Endothelial cell of umbilical vein (primary cell): ENCODE results near the gene YBX3. TPM values are rescaled to one million over a fixed set of nuclear protein-coding genes. Genes with fewer than 3 reads are reported as not detected.

Experiments
- BruUV-seq: library from RNA; stranded (reverse); fragments of 400-500 nt; replicated peaks from 2 replicates; lab custom pipeline; 2021; lab: Mats Ljungman, UMichigan
- CTCF ChIA-PET: fragments of 300-600, 350-600 bp; sonication (Branson Sonifier 250); formaldehyde crosslinking; loops from one replicate; lab custom pipeline; 2021; ENCODE audit warnings: antibody characterized with exemption, inconsistent platforms; lab: Charles Lee
- POLR2A ChIA-PET: fragments of 300-600, 350-600 bp; sonication (Branson Sonifier 250); formaldehyde crosslinking; loops from one replicate; lab custom pipeline; 2021; ENCODE audit warnings: antibody characterized with exemption, inconsistent platforms; lab: Charles Lee
- DNase-seq: peaks from one replicate; pipeline ENCODE4 v3.0.0-alpha.2; 2011; ENCODE audit warnings: low read depth, low spot score
- FAIRE-seq: peaks from 2 replicates; lab custom pipeline; 2011; peaks lifted over from hg19 to GRCh38; lab: Jason Lieb, UNC
- H2AFZ ChIP-seq: 2 replicates; pipeline ENCODE4 v1.6.0; 2012; ENCODE audit warnings: low read depth, low read length, control low read depth, inconsistent platforms
- H3K27ac ChIP-seq: 2 replicates; pipeline ENCODE4 v1.5.1; 2011; ENCODE audit warnings: low read depth, mild to moderate bottlenecking, control low read depth, low read length, moderate library complexity; ENCODE audit not compliant: insufficient read depth
- H3K27me3 ChIP-seq, 2 experiments: 2 replicates each; pipeline versions ENCODE4 v1.6.0 to v1.6.1; 2011; ENCODE audit warnings: low read length in 2 of 2, mixed read lengths in 1 of 2; ENCODE audit not compliant: control insufficient read depth in 2 of 2, insufficient read depth in 2 of 2
- H3K36me3 ChIP-seq, 2 experiments: 2 replicates in 1 of 2; 3 replicates in 1 of 2; pipeline ENCODE4 v1.5.1; 2011; ENCODE audit warnings: low read length in 2 of 2, mild to moderate bottlenecking in 1 of 2, moderate library complexity in 1 of 2; ENCODE audit not compliant: control insufficient read depth in 2 of 2, insufficient read depth in 2 of 2; ENCODE audit errors: extremely low read depth in 1 of 2
- H3K4me1 ChIP-seq: 3 replicates; pipeline ENCODE4 v1.5.1; 2011; ENCODE audit warnings: mild to moderate bottlenecking, low read length; ENCODE audit not compliant: control insufficient read depth, insufficient read depth; ENCODE audit errors: extremely low read depth
- H3K4me2 ChIP-seq: 2 replicates; pipeline ENCODE4 v1.6.1; 2011; ENCODE audit warnings: low read length, control low read depth, mixed read lengths; ENCODE audit not compliant: insufficient read depth
- H3K4me3 ChIP-seq, 3 experiments: fragments of 200-600 bp in 1 of 3; sonication (generic), shearing (Covaris generic) in 1 of 3; replicated peaks in 1 of 3; 2 replicates each; pipeline ENCODE4 v1.5.1; 2011 to 2016; ENCODE audit warnings: control low read depth in 3 of 3, low read length in 3 of 3, mild to moderate bottlenecking in 2 of 3, inconsistent platforms in 1 of 3, low read depth in 1 of 3, moderate library complexity in 1 of 3; ENCODE audit not compliant: insufficient read depth in 1 of 3
- H3K79me2 ChIP-seq: 2 replicates; pipeline ENCODE4 v1.6.0; 2012; ENCODE audit warnings: low read length, inconsistent platforms; ENCODE audit not compliant: control insufficient read depth, insufficient read depth
- H3K9ac ChIP-seq: replicated peaks from 2 replicates; pipeline ENCODE3; 2011; ENCODE audit warnings: low read length, control low read depth; ENCODE audit not compliant: insufficient read depth; ENCODE audit errors: extremely low read depth
- H3K9me1 ChIP-seq: replicated peaks from 3 replicates; pipeline ENCODE4 v1.6.0; 2011; ENCODE audit warnings: mild to moderate bottlenecking, low read length; ENCODE audit not compliant: control insufficient read depth, insufficient read depth; ENCODE audit errors: extremely low read depth
- H3K9me3 ChIP-seq: replicated peaks from 2 replicates; pipeline ENCODE4 v1.5.1; 2012; ENCODE audit warnings: low read length, inconsistent platforms; ENCODE audit not compliant: control insufficient read depth, insufficient read depth
- H4K20me1 ChIP-seq: replicated peaks from 2 replicates; pipeline ENCODE3; 2011; ENCODE audit warnings: mild to moderate bottlenecking, low read length; ENCODE audit not compliant: control insufficient read depth, insufficient read depth; ENCODE audit errors: extremely low read depth
- CTCF ChIP-seq, 2 donors: IDR thresholded peaks; 1 replicate in 1 of 2; 2 replicates in 1 of 2; pipeline ENCODE4 v1.5.1; 2011; ENCODE audit warnings: low read length in 2 of 2, mild to moderate bottlenecking in 2 of 2, moderate library complexity in 2 of 2, control low read depth in 1 of 2, inconsistent platforms in 1 of 2, low read depth in 1 of 2; ENCODE audit not compliant: insufficient read depth in 1 of 2; ENCODE audit errors: extremely low read depth in 1 of 2
- EZH2 ChIP-seq: IDR thresholded peaks from 2 replicates; pipeline ENCODE4 v1.6.1; 2012; ENCODE audit warnings: borderline replicate concordance, low read depth, mild to moderate bottlenecking, moderate library complexity, low read length, inconsistent platforms; ENCODE audit not compliant: severe bottlenecking
- FOS ChIP-seq: IDR thresholded peaks from 2 replicates; pipeline ENCODE4 v1.6.1; 2011; ENCODE audit warnings: mild to moderate bottlenecking, low read length, moderate library complexity, borderline replicate concordance; ENCODE audit not compliant: insufficient read depth
- GATA2 ChIP-seq: IDR thresholded peaks from 2 replicates; pipeline ENCODE4 v1.7.0; 2011; ENCODE audit warnings: low read depth, mild to moderate bottlenecking, moderate library complexity, mixed read lengths, low read length; ENCODE audit not compliant: insufficient read length, insufficient read depth
- JUN ChIP-seq: IDR thresholded peaks from 2 replicates; pipeline ENCODE4 v1.6.1; 2011; ENCODE audit warnings: borderline replicate concordance, low read depth; ENCODE audit not compliant: insufficient read length, insufficient read depth
- MAX ChIP-seq: IDR thresholded peaks from 2 replicates; pipeline ENCODE4 v1.6.1; 2011; ENCODE audit not compliant: insufficient read depth, insufficient read length
- MYC ChIP-seq: IDR thresholded peaks from one replicate; pipeline ENCODE4 v1.6.1; 2011; ENCODE audit warnings: mild to moderate bottlenecking, low read depth, low read length
- POLR2A ChIP-seq: IDR thresholded peaks from 2 replicates; pipeline ENCODE4 v1.6.1; 2012; ENCODE audit warnings: low read depth, mild to moderate bottlenecking, control low read depth, low read length
- POLR2AphosphoS5 ChIP-seq: IDR thresholded peaks from 2 replicates; pipeline ENCODE4 v1.6.1; 2012; ENCODE audit warnings: low read depth, mild to moderate bottlenecking, control low read depth, low read length, moderate library complexity; ENCODE audit not compliant: insufficient read depth
- dilution Hi-C: fragments of 300-500 bp; cut with MboI; formaldehyde crosslinking; loops from one replicate; pipeline ENCODE4 v1.15.0; 2019; ENCODE audit warnings: low sequenced_read_pairs; ENCODE audit not compliant: extremely low pct_ligation_motif_present
- intact Hi-C: fragments of 100-400 bp; cut with micrococcal nuclease; formaldehyde crosslinking; loops from one replicate; pipeline ENCODE4 v1.10.0; 2022
- polyA plus RNA-seq, 4 experiments: library from polyadenylated mRNA; depleted of rRNA in 3 of 4; stranded (reverse) in 3 of 4; unstranded in 1 of 4; fragments of >200 nt; gene quantifications; 2 replicates each; pipeline versions ENCODE4 v1.2.1 to v1.2.3, GENCODE V29; 2011 to 2012; ENCODE audit warnings: missing spikeins in 1 of 4
- total RNA-seq: library from RNA; stranded (reverse); gene quantifications from 2 replicates; pipeline ENCODE4 v1.2.3, GENCODE V29; 2021

Gene YBX3
- total and polyA plus RNA-seq, 2 donors (not counting 3 experiments of a cell fraction or from before 2014, with no cell fraction given), result 137 to 441 TPM

- no peak for DNase-seq
- POLR2A ChIA-PET, result no interaction called here
- H3K4me2 ChIP-seq, result no peak overlapping the region
Measured at GRCh38 chr12:10750385-10750727, 27.2 kb upstream of the YBX3 start.

More at GRCh38 chr12:10750385-10750727, 27.2 kb upstream of the YBX3 start:
- Histone ChIP-seq H2AFZ (peak overlapping the region; percentile 22), H3K4me1 (peaks cover 4% of the 10 kb centered on the region), H3K27me3 (peaks cover 9 to 13% of the 10 kb centered on the region in 2 experiments), H3K27ac (no peak overlapping the region), H3K4me3 (no peak overlapping the region), H3K9me1 (no peaks in the 10 kb centered on the region), H3K79me2 (no peaks in the 10 kb centered on the region), H3K36me3 (no peaks in the 10 kb centered on the region), H3K9ac (no peak overlapping the region), H3K9me3 (no peaks in the 10 kb centered on the region), H4K20me1 (no peaks in the 10 kb centered on the region)
- TF ChIP-seq CTCF (IDR thresholded peaks at IDR 0.05; ENCODE audit: extremely low read depth in 1 of 2, insufficient read depth in 1 of 2, low read depth in 1 of 2, low read length in 2 of 2), result no peak
- no peak for TF ChIP-seq GATA2
- no peak for TF ChIP-seq EZH2
- no peak for TF ChIP-seq FOS
- TF ChIP-seq JUN, result no peak
- TF ChIP-seq POLR2A, result no peak
- no peak for TF ChIP-seq POLR2AphosphoS5
- no peak for TF ChIP-seq MYC
- TF ChIP-seq MAX, result no peak
- dilution Hi-C loops, result no loop called here
- CTCF ChIA-PET, result interaction anchor here (0.7 to 2.0 kb wide), 40 partner anchors 9 to 597 kb away, joined by 3 to 49 read pairs (median 6); partner anchors contain the start of genes EIF2S3B, MAGOHB and YBX3
- FAIRE-seq, result no peak
- BruUV-seq, result no TSS peak
- intact Hi-C loops, result loop anchor here (1.0 to 5.0 kb wide), 9 partner anchors 28 to 737 kb away; partner anchors contain the start of genes MAGOHB and STYK1
